ELR (cell line): ENCODE data around the gene QSOX1.

ENCODE experiments used
- DNase-seq: peaks from one replicate; pipeline ENCODE4 v3.0.0-alpha.2; 2015; ENCODE audit warnings: low read depth

Gene QSOX1

DNA sequence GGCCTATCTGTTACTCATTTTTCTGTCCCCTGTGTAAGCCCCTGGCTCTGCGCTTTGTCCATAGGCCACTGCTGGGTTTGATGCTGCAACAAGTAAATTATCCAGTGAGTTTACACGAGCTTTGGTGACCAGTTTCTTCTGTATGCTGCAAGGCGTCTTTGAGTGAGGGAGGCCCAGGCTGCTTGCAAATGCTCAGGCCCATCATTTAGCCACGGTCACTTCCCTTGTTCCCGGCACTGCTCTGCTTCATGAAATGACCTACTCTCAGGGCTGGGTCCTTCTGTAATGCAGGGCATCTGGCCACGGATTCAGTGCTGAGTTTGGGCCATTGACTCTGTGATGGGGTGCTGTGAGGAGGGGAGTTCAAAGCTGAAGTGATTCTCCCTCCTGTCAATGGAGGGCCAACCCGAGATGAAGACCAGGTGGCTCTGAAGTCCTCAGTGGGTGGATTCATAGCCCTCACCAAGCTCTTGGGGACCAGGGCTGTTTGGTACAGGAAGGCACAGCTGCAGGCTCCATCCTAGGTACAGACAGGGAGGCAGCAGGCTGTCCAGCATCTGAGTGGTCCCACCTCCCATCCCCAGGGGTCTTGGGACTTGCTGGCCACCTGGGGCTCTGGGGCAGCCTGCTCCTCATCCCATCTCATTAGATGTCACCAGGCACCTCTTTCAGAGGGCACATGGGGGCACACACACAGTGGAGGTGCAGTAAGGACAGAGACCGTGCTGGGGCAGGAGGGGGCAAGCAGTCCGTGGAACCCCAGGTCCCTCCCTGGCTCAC is 97.0 kb downstream of the QSOX1 start:
- DNase-seq, result no peak

GRCh38 chr1:180252638-180253536 is 98.2 kb downstream of the QSOX1 start:
- DNase-seq, result peak; percentile 79
